Upper lobe of left lung (tissue), 6 donors: ENCODE results near the gene ACYP1. TPM values are rescaled to one million over a fixed set of nuclear protein-coding genes. Genes with fewer than 3 reads are reported as not detected.

Experiments
- ATAC-seq, 2 donors: fragments of 200-7000 bp; cut with Tn5 transposase; one replicate each; pipeline ENCODE4 v1.9.1; 2022; ENCODE audit warnings: mild to moderate bottlenecking in 2 of 2, moderate library complexity in 2 of 2; ENCODE audit not compliant: low FRiP score in 2 of 2
- DNase-seq, 2 donors: peaks; one replicate each; pipeline ENCODE4 v3.0.0-alpha.2; 2019 to 2020
- H3K27ac ChIP-seq, 4 donors: fragments of 200-600 bp; sonication (generic); one replicate each; pipeline ENCODE4 v1.5.1; 2016 to 2019
- H3K27me3 ChIP-seq, 4 donors: fragments of 200-600 bp; sonication (generic); one replicate each; pipeline ENCODE4 v1.5.1; 2017 to 2019
- H3K36me3 ChIP-seq, 4 donors: fragments of 200-600 bp; sonication (generic); one replicate each; pipeline ENCODE4 v1.5.1; 2016 to 2019
- H3K4me1 ChIP-seq, 4 donors: fragments of 200-600 bp; sonication (generic); one replicate each; pipeline ENCODE4 v1.5.1; 2018 to 2019
- H3K4me3 ChIP-seq, 4 donors: fragments of 200-600 bp; sonication (generic); one replicate each; pipeline ENCODE4 v1.5.1; 2017 to 2019; ENCODE audit warnings: mild to moderate bottlenecking in 2 of 4, moderate library complexity in 1 of 4
- H3K9me3 ChIP-seq, 4 donors: fragments of 200-600 bp; sonication (generic); one replicate each; pipeline ENCODE4 v1.5.1; 2018 to 2019
- EP300 ChIP-seq, 4 donors: sonication (generic); formaldehyde crosslinking; IDR thresholded peaks; one replicate each; pipeline ENCODE4 v1.5.1; 2017; ENCODE audit warnings: antibody characterized with exemption in 4 of 4, control low read depth in 2 of 4
- POLR2A ChIP-seq, 4 donors: fragments of 450-650 bp; IDR thresholded peaks; one replicate each; pipeline ENCODE4 v1.5.1; 2016 to 2017; ENCODE audit warnings: antibody characterized with exemption in 4 of 4, mild to moderate bottlenecking in 2 of 4
- POLR2AphosphoS5 ChIP-seq, 2 donors: sonication (generic); formaldehyde crosslinking; IDR thresholded peaks; one replicate each; pipeline ENCODE4 v1.5.1; 2017; ENCODE audit warnings: antibody characterized with exemption in 2 of 2
- WGBS, 2 donors: methylation state at CpG; one replicate each; pipeline ENCODE4 v1.1.5; 2017 to 2018; 5-methylcytosine and 5-hydroxymethylcytosine counted together
- total RNA-seq, 6 donors: library from RNA; depleted of rRNA in 4 of 6; stranded (reverse); fragments of >200 nt in 4 of 6; gene quantifications; one replicate each; pipeline versions ENCODE4 v1.1.0 to v1.2.1, GENCODE V29; 2016 to 2021
- TF ChIP-seq, protein P1 (sequence below), 6 experiments: fragments of 450-650 bp in 4 of 6; fragments of 200-600 bp in 2 of 6; sonication (generic) in 2 of 6; IDR thresholded peaks; one replicate each; pipeline ENCODE4 v1.5.1; 2016 to 2019; ENCODE audit warnings: antibody characterized with exemption in 6 of 6
- donor health status: DM: no; HTN: no; CAD: no; lungs with moderate emphysema.
- donor health status: DM: no; HTN: yes; CAD: no; lungs with severe emphysema.

The ACYP1 gene
- total RNA-seq, 6 donors from 2014 or later = 7.9 to 46.1 (median 13.7) TPM

DNA sequence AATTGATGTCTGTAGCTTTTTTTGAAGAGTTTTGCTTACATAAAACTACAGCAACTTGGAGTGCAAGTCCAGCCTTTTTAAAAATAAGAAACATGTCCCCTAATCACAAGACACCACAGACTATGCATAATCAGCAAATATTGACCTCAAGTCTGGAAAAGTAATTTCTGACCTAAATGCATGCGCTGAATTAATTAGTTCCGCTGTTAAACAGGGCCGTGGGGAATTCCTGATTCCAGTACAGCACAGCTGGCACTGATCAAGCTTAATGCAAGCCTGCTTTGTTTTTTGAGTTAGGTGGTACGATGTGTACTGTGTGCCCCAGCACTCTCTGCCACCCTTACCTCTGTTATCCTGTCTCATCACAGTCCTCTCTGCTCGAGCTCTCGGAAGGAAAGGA is 21.8 kb downstream of the ACYP1 start:
- WGBS, 2 donors = 81 to 85% methylated on average over 6 of the region's 6 CpGs
- ATAC-seq = no peak

DNA sequence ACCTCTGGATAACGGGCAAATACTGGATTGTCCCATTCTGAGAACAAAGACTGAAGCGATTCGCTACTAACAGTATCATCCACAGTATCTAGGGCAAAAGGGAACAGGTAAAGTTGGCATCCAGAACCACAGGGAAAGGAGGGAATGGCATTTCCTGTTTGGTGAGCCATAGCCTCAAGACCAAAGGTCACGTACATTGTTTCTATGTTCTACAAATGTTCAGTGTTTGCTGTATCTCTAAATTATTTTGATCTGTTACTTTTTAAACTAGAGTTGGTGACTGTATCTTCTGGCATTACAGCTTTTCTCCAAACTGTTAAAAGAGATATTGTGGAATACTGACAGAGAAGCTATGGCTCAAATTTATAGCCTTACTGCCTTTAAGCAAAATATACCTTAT is 22.2 kb downstream of the ACYP1 start:
- ATAC-seq = no peak
- no peaks in the 10 kb centered on the region for H3K27me3 ChIP-seq
- H3K4me1 ChIP-seq = peaks cover 22 to 47% (median 30%) of the 10 kb centered on the region in 4 donors
- TF ChIP-seq POLR2A (IDR thresholded peaks at IDR 0.05) (no peak), POLR2AphosphoS5 (IDR thresholded peaks at IDR 0.05) (no peak), EP300 (IDR thresholded peaks at IDR 0.05) (no peak)
- TF ChIP-seq, protein P1, sequence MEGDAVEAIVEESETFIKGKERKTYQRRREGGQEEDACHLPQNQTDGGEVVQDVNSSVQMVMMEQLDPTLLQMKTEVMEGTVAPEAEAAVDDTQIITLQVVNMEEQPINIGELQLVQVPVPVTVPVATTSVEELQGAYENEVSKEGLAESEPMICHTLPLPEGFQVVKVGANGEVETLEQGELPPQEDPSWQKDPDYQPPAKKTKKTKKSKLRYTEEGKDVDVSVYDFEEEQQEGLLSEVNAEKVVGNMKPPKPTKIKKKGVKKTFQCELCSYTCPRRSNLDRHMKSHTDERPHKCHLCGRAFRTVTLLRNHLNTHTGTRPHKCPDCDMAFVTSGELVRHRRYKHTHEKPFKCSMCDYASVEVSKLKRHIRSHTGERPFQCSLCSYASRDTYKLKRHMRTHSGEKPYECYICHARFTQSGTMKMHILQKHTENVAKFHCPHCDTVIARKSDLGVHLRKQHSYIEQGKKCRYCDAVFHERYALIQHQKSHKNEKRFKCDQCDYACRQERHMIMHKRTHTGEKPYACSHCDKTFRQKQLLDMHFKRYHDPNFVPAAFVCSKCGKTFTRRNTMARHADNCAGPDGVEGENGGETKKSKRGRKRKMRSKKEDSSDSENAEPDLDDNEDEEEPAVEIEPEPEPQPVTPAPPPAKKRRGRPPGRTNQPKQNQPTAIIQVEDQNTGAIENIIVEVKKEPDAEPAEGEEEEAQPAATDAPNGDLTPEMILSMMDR (IDR thresholded peaks at IDR 0.05) = no peak
- no peak for DNase-seq
- H3K27ac ChIP-seq = peak overlapping the region; percentile 16 to 53 (median 32)
- H3K9me3 ChIP-seq = no peaks in the 10 kb centered on the region
- H3K4me3 ChIP-seq = no peak overlapping the region
- H3K36me3 ChIP-seq = peaks cover 0 to 34% (median 6%) of the 10 kb centered on the region in 4 donors
- 85 to 89% methylated on average over 4 of the region's 4 CpGs for WGBS, 2 donors

More for the DNA sequence above, 21.8 kb downstream of the ACYP1 start:
- DNase-seq = no peak
- H3K27me3 ChIP-seq = no peaks in the 10 kb centered on the region
- peaks cover 0 to 29% (median 6%) of the 10 kb centered on the region in 4 donors for H3K36me3 ChIP-seq
- no peak overlapping the region for H3K4me3 ChIP-seq
- H3K9me3 ChIP-seq = no peaks in the 10 kb centered on the region
- peak overlapping the region in 3 of 4 donors; percentile 16 to 53 (median 23) for H3K27ac ChIP-seq
- TF ChIP-seq EP300 (IDR thresholded peaks at IDR 0.05) (no peak), POLR2A (IDR thresholded peaks at IDR 0.05) (no peak), POLR2AphosphoS5 (IDR thresholded peaks at IDR 0.05) (no peak)
- TF ChIP-seq, protein P1 (IDR thresholded peaks at IDR 0.05) = no peak
- H3K4me1 ChIP-seq = peaks cover 22 to 47% (median 30%) of the 10 kb centered on the region in 4 donors

DNA sequence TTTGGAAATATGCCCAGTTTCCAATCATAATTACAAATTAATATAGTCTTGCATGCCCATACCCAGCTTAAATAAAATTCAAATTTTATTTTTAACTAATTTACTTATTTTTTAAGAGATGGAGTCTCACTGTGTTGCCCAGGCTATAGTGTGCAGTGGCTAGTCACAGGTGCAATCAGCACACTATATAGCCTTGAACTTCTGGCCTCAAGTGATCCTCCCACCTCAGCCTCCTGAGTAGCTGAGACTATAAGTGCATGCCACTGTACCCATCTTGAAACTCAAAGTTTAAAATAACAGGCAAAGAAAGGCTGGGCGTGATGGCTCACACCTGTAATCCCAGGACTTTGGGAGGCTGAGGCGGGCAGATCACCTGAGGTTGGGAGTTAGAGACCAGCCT is 22.9 kb downstream of the ACYP1 start:
- DNase-seq = no peak
- TF ChIP-seq POLR2A (IDR thresholded peaks at IDR 0.05) = no peak
- TF ChIP-seq POLR2AphosphoS5 (IDR thresholded peaks at IDR 0.05) = no peak
- TF ChIP-seq, protein P1 (IDR thresholded peaks at IDR 0.05) = no peak
- no peak for TF ChIP-seq EP300 (IDR thresholded peaks at IDR 0.05)
- 97 to 100% methylated on average over 2 of the region's 2 CpGs for WGBS, 2 donors
- H3K27me3 ChIP-seq = no peaks in the 10 kb centered on the region
- no peak overlapping the region for H3K4me3 ChIP-seq
- ATAC-seq = no peak
- H3K27ac ChIP-seq = peak overlapping the region in 3 of 4 donors; percentile 40 to 61 (median 53)
- peaks cover 22 to 47% (median 28%) of the 10 kb centered on the region in 4 donors for H3K4me1 ChIP-seq
- H3K9me3 ChIP-seq = no peaks in the 10 kb centered on the region
- H3K36me3 ChIP-seq = peaks cover 0 to 39% (median 6%) of the 10 kb centered on the region in 4 donors

DNA sequence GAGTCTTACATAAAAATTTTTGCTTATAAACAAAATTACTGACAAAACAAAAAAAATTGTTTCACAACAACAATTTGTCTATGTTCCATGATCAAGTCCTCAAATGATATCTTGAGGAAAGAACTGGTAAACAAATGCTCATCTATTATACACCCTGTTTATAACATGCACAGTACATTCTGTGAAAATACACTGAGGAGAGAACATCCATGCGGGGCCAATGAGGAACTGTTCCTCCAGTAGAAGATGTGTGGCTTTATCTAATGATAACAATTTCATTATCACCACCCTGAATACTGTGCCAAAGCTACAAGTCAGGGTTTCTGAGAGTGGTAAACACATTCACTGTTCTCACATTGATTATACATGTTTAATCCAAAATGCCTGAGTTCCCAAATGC is 23.3 kb downstream of the ACYP1 start:
- Histone ChIP-seq H3K36me3 (peaks cover 0 to 40% (median 6%) of the 10 kb centered on the region in 4 donors), H3K27ac (peak overlapping the region in 2 of 4 donors; percentile 53 to 61), H3K9me3 (no peaks in the 10 kb centered on the region), H3K27me3 (no peaks in the 10 kb centered on the region), H3K4me1 (peaks cover 22 to 44% (median 26%) of the 10 kb centered on the region in 4 donors), H3K4me3 (no peak overlapping the region)
- peak in 2 of 4 donors; percentile 71 to 93 for TF ChIP-seq EP300 (IDR thresholded peaks at IDR 0.05)
- no peak for TF ChIP-seq POLR2AphosphoS5 (IDR thresholded peaks at IDR 0.05)
- WGBS, 2 donors = 52 to 71% methylated on average over 1 of the region's 1 CpG
- DNase-seq (no peak), ATAC-seq (no peak)

DNA sequence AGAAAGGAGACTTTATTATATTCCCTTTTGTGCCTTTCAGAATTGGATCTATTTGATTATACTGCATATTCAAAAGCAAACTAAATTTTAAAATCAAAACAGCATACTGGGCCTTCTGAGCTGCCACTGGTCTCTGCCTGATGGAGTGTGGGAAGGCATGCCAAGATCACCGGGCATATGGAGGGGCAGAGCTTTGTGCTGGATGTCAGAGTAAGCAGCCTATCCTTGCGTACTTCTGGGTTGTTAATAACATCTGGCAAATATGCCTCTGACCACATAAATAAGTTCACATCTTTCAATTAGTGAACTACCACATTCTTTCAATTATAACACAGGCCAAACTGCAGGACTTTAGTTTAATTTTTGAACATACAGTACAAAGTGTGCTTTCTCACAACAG is 30.9 kb downstream of the ACYP1 start:
- WGBS, 2 donors = 95 to 96% methylated on average over 2 of the region's 2 CpGs
- Histone ChIP-seq H3K4me3 (no peak overlapping the region), H3K9me3 (no peaks in the 10 kb centered on the region), H3K36me3 (peaks cover 5 to 82% (median 23%) of the 10 kb centered on the region in 4 donors), H3K27me3 (no peaks in the 10 kb centered on the region), H3K27ac (no peak overlapping the region), H3K4me1 (no peaks in the 10 kb centered on the region)
- TF ChIP-seq, protein P1 (IDR thresholded peaks at IDR 0.05) = no peak
- TF ChIP-seq POLR2A (IDR thresholded peaks at IDR 0.05) (no peak), EP300 (IDR thresholded peaks at IDR 0.05) (no peak), POLR2AphosphoS5 (IDR thresholded peaks at IDR 0.05) (no peak)
- ATAC-seq = no peak
- no peak for DNase-seq
